ENCODE data around the gene LHFPL2.

Gene LHFPL2

GRCh38 chr5:78518365-78519197, 130.0 kb downstream of the LHFPL2 start:
- Mint-ChIP-seq H3K4me3 (no peak overlapping the region), H3K4me1 (no peaks in the 10 kb centered on the region), H3K9me3 (no peaks in the 10 kb centered on the region), H3K36me3 (no peaks in the 10 kb centered on the region), H3K27ac (no peak overlapping the region)
- no peak for DNase-seq (ENCODE audit: low spot score in 2 of 2)
- peak; percentile 27 for ATAC-seq

- ATAC-seq = no peak
- no peak overlapping the region for H3K27ac Mint-ChIP-seq
- no peak overlapping the region for H3K4me3 Mint-ChIP-seq
- no peaks in the 10 kb centered on the region for H3K4me1 Mint-ChIP-seq
- H3K9me3 Mint-ChIP-seq = no peaks in the 10 kb centered on the region
- DNase-seq (ENCODE audit: low spot score in 2 of 2) = no peak
- H3K36me3 Mint-ChIP-seq = no peaks in the 10 kb centered on the region
Observed at GRCh38 chr5:78515670-78516069, 132.9 kb downstream of the LHFPL2 start.

GRCh38 chr5:78514427-78515330, 133.9 kb downstream of the LHFPL2 start:
- no peaks in the 10 kb centered on the region for H3K9me3 Mint-ChIP-seq
- DNase-seq (ENCODE audit: low spot score in 2 of 2) (no peak), ATAC-seq (no peak)
- H3K4me1 Mint-ChIP-seq = peaks cover 10% of the 10 kb centered on the region
- H3K4me3 Mint-ChIP-seq = no peak overlapping the region
- no peaks in the 10 kb centered on the region for H3K36me3 Mint-ChIP-seq
- H3K27ac Mint-ChIP-seq = no peak overlapping the region

GRCh38 chr5:78513441-78513840, 135.1 kb downstream of the LHFPL2 start:
- ATAC-seq = no peak
- H3K27ac Mint-ChIP-seq = no peak overlapping the region
- no peaks in the 10 kb centered on the region for H3K9me3 Mint-ChIP-seq
- peaks cover 18% of the 10 kb centered on the region for H3K4me1 Mint-ChIP-seq
- H3K36me3 Mint-ChIP-seq = no peaks in the 10 kb centered on the region
- DNase-seq (ENCODE audit: low spot score in 2 of 2) = no peak
- no peak overlapping the region for H3K4me3 Mint-ChIP-seq

- H3K4me1 Mint-ChIP-seq = peaks cover 18% of the 10 kb centered on the region
- H3K4me3 Mint-ChIP-seq = no peak overlapping the region
- no peaks in the 10 kb centered on the region for H3K9me3 Mint-ChIP-seq
- no peak for DNase-seq (ENCODE audit: low spot score in 2 of 2)
- no peak for ATAC-seq
- H3K36me3 Mint-ChIP-seq = no peaks in the 10 kb centered on the region
- H3K27ac Mint-ChIP-seq = no peak overlapping the region
Observed at GRCh38 chr5:78512435-78512834, 136.1 kb downstream of the LHFPL2 start.

- Mint-ChIP-seq H3K4me1 (peaks cover 18% of the 10 kb centered on the region), H3K27ac (no peak overlapping the region), H3K36me3 (no peaks in the 10 kb centered on the region), H3K9me3 (no peaks in the 10 kb centered on the region), H3K4me3 (no peak overlapping the region)
- ATAC-seq (no peak), DNase-seq (ENCODE audit: low spot score in 2 of 2) (no peak)
Observed at GRCh38 chr5:78511121-78511906, 137.3 kb downstream of the LHFPL2 start.

- Mint-ChIP-seq H3K4me1 (peaks cover 18% of the 10 kb centered on the region), H3K27ac (no peak overlapping the region)
Observed at GRCh38 chr5:78509884-78510769, 138.4 kb downstream of the LHFPL2 start.

GRCh38 chr5:78509145-78509865, 139.3 kb downstream of the LHFPL2 start:
- no peak for DNase-seq (ENCODE audit: low spot score in 2 of 2)
- no peaks in the 10 kb centered on the region for H3K9me3 Mint-ChIP-seq
- H3K36me3 Mint-ChIP-seq = no peaks in the 10 kb centered on the region
- ATAC-seq = peak; percentile 22
- H3K27ac Mint-ChIP-seq = no peak overlapping the region
- peaks cover 18% of the 10 kb centered on the region for H3K4me1 Mint-ChIP-seq
- H3K4me3 Mint-ChIP-seq = peak overlapping the region; percentile 73

More at GRCh38 chr5:78509884-78510769, 138.4 kb downstream of the LHFPL2 start:
- Mint-ChIP-seq H3K4me3 (peak overlapping the region; percentile 73), H3K9me3 (no peaks in the 10 kb centered on the region), H3K36me3 (no peaks in the 10 kb centered on the region)
- ATAC-seq (peak; percentile 72), DNase-seq (ENCODE audit: low spot score in 2 of 2) (peak; percentile 24 to 68)

GRCh38 chr5:78508186-78508765, 140.3 kb downstream of the LHFPL2 start:
- DNase-seq (ENCODE audit: low spot score in 2 of 2) (no peak), ATAC-seq (no peak)
- H3K27ac Mint-ChIP-seq = no peak overlapping the region
- no peaks in the 10 kb centered on the region for H3K9me3 Mint-ChIP-seq
- peaks cover 18% of the 10 kb centered on the region for H3K4me1 Mint-ChIP-seq
- H3K36me3 Mint-ChIP-seq = no peaks in the 10 kb centered on the region
- no peak overlapping the region for H3K4me3 Mint-ChIP-seq

- DNase-seq (ENCODE audit: low spot score in 2 of 2) (no peak), ATAC-seq (no peak)
- no peaks in the 10 kb centered on the region for H3K9me3 Mint-ChIP-seq
- H3K36me3 Mint-ChIP-seq = no peaks in the 10 kb centered on the region
- H3K4me1 Mint-ChIP-seq = peaks cover 18% of the 10 kb centered on the region
- no peak overlapping the region for H3K27ac Mint-ChIP-seq
- no peak overlapping the region for H3K4me3 Mint-ChIP-seq
Observed at GRCh38 chr5:78507531-78507930, 141.0 kb downstream of the LHFPL2 start.

- Mint-ChIP-seq H3K4me3 (no peak overlapping the region), H3K9me3 (no peaks in the 10 kb centered on the region), H3K4me1 (peaks cover 18% of the 10 kb centered on the region), H3K27ac (no peak overlapping the region), H3K36me3 (no peaks in the 10 kb centered on the region)
- DNase-seq (ENCODE audit: low spot score in 2 of 2) (no peak), ATAC-seq (no peak)
Observed at GRCh38 chr5:78506261-78507024, 142.1 kb downstream of the LHFPL2 start.

GRCh38 chr5:78505860-78506259, 142.7 kb downstream of the LHFPL2 start:
- peaks cover 18% of the 10 kb centered on the region for H3K4me1 Mint-ChIP-seq
- H3K27ac Mint-ChIP-seq = no peak overlapping the region
- ATAC-seq (no peak), DNase-seq (ENCODE audit: low spot score in 2 of 2) (no peak)
- H3K36me3 Mint-ChIP-seq = no peaks in the 10 kb centered on the region
- H3K4me3 Mint-ChIP-seq = no peak overlapping the region
- no peaks in the 10 kb centered on the region for H3K9me3 Mint-ChIP-seq

All from stimulated activated effector memory CD8-positive, alpha-beta T cell treated with anti-CD3 and anti-CD28 coated beads, Interleukin-12 subunit alpha, Interleukin-12 subunit beta, amount 100 ng/mL, for 72 hours (primary cell).